A673 (cell line): ENCODE measurements around the gene RFTN1.

Experiments
- CTCF ChIP-seq: fragments of 300-800, 200-600 bp; sonication (generic); conservative IDR thresholded peaks from 2 replicates; pipeline ENCODE4 v1.5.1; 2017; ENCODE audit warnings: low read depth, mild to moderate bottlenecking, antibody characterized with exemption, low read length, moderate library complexity, mixed read lengths
- EZH2 ChIP-seq: fragments of 200-600 bp; sonication (generic); IDR thresholded peaks from 2 replicates; pipeline ENCODE4 v1.6.1; 2017; ENCODE audit warnings: borderline replicate concordance, low read depth, mild to moderate bottlenecking, mixed read lengths, antibody characterized with exemption, low read length; ENCODE audit not compliant: poor library complexity, severe bottlenecking

- TF ChIP-seq CTCF (no peak), EZH2 (no peak)
These were observed 140.1 kb downstream of the RFTN1 start for GRCh38 chr3:16373341-16373946.
